GM23338 (cell line): ENCODE data around the gene ZSCAN5A. TPM values are rescaled to one million over a fixed set of nuclear protein-coding genes. Genes with fewer than 3 reads are reported as not detected.
A peak's percentile ranks its signal among the peaks of the same experiment; 100 is the strongest.

Experiments used
- ATAC-seq: fragments of 200-7000 bp; cut with Tn5 transposase; 3 replicates; pipeline ENCODE4 v1.9.1; 2020
- DNase-seq: peaks from one replicate; pipeline ENCODE4 v3.0.0-alpha.2; 2015; ENCODE audit warnings: low spot score
- H2AFZ ChIP-seq: fragments of 200-600 bp; sonication (generic); 2 replicates; pipeline ENCODE4 v1.8.0; 2016; ENCODE audit warnings: antibody characterized with exemption, mild to moderate bottlenecking, moderate library complexity
- H3F3A ChIP-seq: fragments of 200-600 bp; sonication (generic); replicated peaks from 2 replicates; pipeline ENCODE4 v1.8.0; 2017; ENCODE audit warnings: antibody characterized with exemption, mixed run types, low read depth
- H3K27ac ChIP-seq: fragments of 200-600 bp; sonication (generic); 2 replicates; pipeline ENCODE4 v1.6.1; 2016; ENCODE audit warnings: low read depth
- H3K27me3 ChIP-seq: fragments of 200-600 bp; sonication (generic); 2 replicates; pipeline ENCODE4 v1.8.0; 2016; ENCODE audit warnings: mild to moderate bottlenecking, mixed run types, moderate library complexity; ENCODE audit not compliant: insufficient read depth
- H3K36me3 ChIP-seq: fragments of 200-600 bp; sonication (generic); 2 replicates; pipeline ENCODE4 v1.8.0; 2016; ENCODE audit warnings: mild to moderate bottlenecking; ENCODE audit not compliant: insufficient read depth
- H3K4me1 ChIP-seq: fragments of 200-600 bp; sonication (generic); 2 replicates; pipeline ENCODE4 v1.8.0; 2016; ENCODE audit warnings: mild to moderate bottlenecking, moderate library complexity; ENCODE audit not compliant: insufficient read depth
- H3K4me2 ChIP-seq: fragments of 200-600 bp; sonication (generic); 2 replicates; pipeline ENCODE4 v1.7.1; 2017; ENCODE audit warnings: mixed run types
- H3K4me3 ChIP-seq: fragments of 200-600 bp; sonication (generic); 2 replicates; pipeline ENCODE4 v1.6.1; 2016; ENCODE audit warnings: mixed run types
- H3K79me2 ChIP-seq: fragments of 200-600 bp; sonication (generic); replicated peaks from 2 replicates; pipeline ENCODE4 v1.8.0; 2017; ENCODE audit warnings: mild to moderate bottlenecking; ENCODE audit not compliant: insufficient read depth
- H3K9me2 ChIP-seq: fragments of 200-600 bp; sonication (generic); 2 replicates; pipeline ENCODE4 v1.8.0; 2017; ENCODE audit not compliant: insufficient read depth
- H4K20me1 ChIP-seq: fragments of 200-600 bp; sonication (generic); replicated peaks from 2 replicates; pipeline ENCODE4 v1.8.0; 2017; ENCODE audit warnings: mild to moderate bottlenecking; ENCODE audit not compliant: insufficient read depth
- H3K27ac Mint-ChIP-seq: 2 replicates; pipeline ENCODE4 v1.8.0; 2020; ENCODE audit warnings: inconsistent platforms, mild to moderate bottlenecking, moderate library complexity, mixed read lengths
- H3K27me3 Mint-ChIP-seq: 3 replicates; pipeline ENCODE4 v1.8.0; 2022; ENCODE audit warnings: low read depth, mild to moderate bottlenecking, moderate library complexity, mixed read lengths, inconsistent platforms; ENCODE audit not compliant: insufficient read depth, poor library complexity
- H3K36me3 Mint-ChIP-seq: 3 replicates; pipeline ENCODE4 v1.8.0; 2021; ENCODE audit warnings: low read depth, mild to moderate bottlenecking, inconsistent platforms, moderate library complexity, mixed read lengths
- H3K4me1 Mint-ChIP-seq: 3 replicates; pipeline ENCODE4 v1.8.0; 2020; ENCODE audit warnings: mild to moderate bottlenecking, inconsistent platforms, mixed read lengths
- H3K4me3 Mint-ChIP-seq: 3 replicates; pipeline ENCODE4 v1.8.0; 2021; ENCODE audit warnings: moderate library complexity, mild to moderate bottlenecking, inconsistent platforms, mixed read lengths
- H3K9me3 Mint-ChIP-seq: 3 replicates; pipeline ENCODE4 v1.8.0; 2020; ENCODE audit warnings: moderate library complexity, mild to moderate bottlenecking, inconsistent platforms, mixed read lengths
- CREB1 ChIP-seq: fragments of 250-450 bp; sonication (Bioruptor Pico); IDR thresholded peaks from 2 replicates; pipeline ENCODE4 v1.5.0; 2020; ENCODE audit warnings: low read depth, mild to moderate bottlenecking, moderate library complexity
- EZH2phosphoT487 ChIP-seq: fragments of 200-600 bp; sonication (generic); IDR thresholded peaks from one replicate; pipeline ENCODE4 v1.8.1; 2018; ENCODE audit warnings: antibody characterized with exemption; ENCODE audit not compliant: unreplicated experiment
- ZNF114 ChIP-seq: fragments of 250-450 bp; sonication (Bioruptor Pico); IDR thresholded peaks from 2 replicates; pipeline ENCODE4 v1.5.0; 2020; ENCODE audit warnings: mild to moderate bottlenecking, moderate library complexity
- ZNF462 ChIP-seq: fragments of 250-450 bp; sonication (Bioruptor Pico); IDR thresholded peaks from 2 replicates; pipeline ENCODE4 v1.5.0; 2020; ENCODE audit warnings: mild to moderate bottlenecking, moderate library complexity
- polyA plus RNA-seq: library from polyadenylated mRNA; unstranded; fragments of >200 nt; fragmentation: Nextera tagmentation; extraction: Ambion mirVana; gene quantifications from 2 replicates; pipeline ENCODE4 v1.2.1, GENCODE V29; 2016
- total RNA-seq: library from RNA; depleted of rRNA; stranded (reverse); fragments of >200 nt; shearing (Covaris generic); gene quantifications from 2 replicates; pipeline ENCODE4 v1.2.3, GENCODE V29; 2014
- TF ChIP-seq, protein P1 (sequence below), 2 experiments: fragments of 200-600 bp in 1 of 2; sonication (generic) in 1 of 2; conservative IDR thresholded peaks; 2 replicates each; pipeline versions ENCODE4 v1.5.1 to v1.6.1; 2016 to 2017; ENCODE audit warnings: antibody characterized with exemption in 2 of 2, low read depth in 2 of 2, mild to moderate bottlenecking in 2 of 2, moderate library complexity in 1 of 2

Gene ZSCAN5A
- total and polyA plus RNA-seq, 2 experiments from 2014 or later, result 10.2 to 12.5 TPM

DNA sequence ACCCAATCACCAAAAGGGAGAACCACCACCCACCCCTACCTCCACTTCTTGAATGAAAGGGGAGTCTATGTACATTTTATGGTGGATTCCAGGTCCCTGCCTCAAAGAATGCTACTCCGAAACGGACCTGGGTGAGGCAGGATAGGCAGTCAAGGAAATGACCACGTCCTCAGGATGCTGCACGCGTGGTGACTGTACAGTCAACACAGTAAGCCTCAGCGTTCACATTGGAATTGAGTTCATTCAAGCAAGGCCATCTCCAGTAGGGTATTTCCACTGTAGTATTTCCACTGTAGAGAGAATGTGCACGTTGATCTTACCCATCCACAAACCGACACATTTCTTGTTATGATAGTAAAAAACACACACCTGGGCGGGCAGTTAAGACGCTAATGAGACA lies 95.7 kb downstream of the ZSCAN5A start (continued):
- no peak for TF ChIP-seq EZH2phosphoT487
- TF ChIP-seq, protein P1, sequence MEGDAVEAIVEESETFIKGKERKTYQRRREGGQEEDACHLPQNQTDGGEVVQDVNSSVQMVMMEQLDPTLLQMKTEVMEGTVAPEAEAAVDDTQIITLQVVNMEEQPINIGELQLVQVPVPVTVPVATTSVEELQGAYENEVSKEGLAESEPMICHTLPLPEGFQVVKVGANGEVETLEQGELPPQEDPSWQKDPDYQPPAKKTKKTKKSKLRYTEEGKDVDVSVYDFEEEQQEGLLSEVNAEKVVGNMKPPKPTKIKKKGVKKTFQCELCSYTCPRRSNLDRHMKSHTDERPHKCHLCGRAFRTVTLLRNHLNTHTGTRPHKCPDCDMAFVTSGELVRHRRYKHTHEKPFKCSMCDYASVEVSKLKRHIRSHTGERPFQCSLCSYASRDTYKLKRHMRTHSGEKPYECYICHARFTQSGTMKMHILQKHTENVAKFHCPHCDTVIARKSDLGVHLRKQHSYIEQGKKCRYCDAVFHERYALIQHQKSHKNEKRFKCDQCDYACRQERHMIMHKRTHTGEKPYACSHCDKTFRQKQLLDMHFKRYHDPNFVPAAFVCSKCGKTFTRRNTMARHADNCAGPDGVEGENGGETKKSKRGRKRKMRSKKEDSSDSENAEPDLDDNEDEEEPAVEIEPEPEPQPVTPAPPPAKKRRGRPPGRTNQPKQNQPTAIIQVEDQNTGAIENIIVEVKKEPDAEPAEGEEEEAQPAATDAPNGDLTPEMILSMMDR (conservative IDR thresholded peaks at IDR 0.05; ENCODE audit: low read depth in 2 of 2), result no peak
- no peak for TF ChIP-seq CREB1 (CRISPR knock-in tag)

DNA sequence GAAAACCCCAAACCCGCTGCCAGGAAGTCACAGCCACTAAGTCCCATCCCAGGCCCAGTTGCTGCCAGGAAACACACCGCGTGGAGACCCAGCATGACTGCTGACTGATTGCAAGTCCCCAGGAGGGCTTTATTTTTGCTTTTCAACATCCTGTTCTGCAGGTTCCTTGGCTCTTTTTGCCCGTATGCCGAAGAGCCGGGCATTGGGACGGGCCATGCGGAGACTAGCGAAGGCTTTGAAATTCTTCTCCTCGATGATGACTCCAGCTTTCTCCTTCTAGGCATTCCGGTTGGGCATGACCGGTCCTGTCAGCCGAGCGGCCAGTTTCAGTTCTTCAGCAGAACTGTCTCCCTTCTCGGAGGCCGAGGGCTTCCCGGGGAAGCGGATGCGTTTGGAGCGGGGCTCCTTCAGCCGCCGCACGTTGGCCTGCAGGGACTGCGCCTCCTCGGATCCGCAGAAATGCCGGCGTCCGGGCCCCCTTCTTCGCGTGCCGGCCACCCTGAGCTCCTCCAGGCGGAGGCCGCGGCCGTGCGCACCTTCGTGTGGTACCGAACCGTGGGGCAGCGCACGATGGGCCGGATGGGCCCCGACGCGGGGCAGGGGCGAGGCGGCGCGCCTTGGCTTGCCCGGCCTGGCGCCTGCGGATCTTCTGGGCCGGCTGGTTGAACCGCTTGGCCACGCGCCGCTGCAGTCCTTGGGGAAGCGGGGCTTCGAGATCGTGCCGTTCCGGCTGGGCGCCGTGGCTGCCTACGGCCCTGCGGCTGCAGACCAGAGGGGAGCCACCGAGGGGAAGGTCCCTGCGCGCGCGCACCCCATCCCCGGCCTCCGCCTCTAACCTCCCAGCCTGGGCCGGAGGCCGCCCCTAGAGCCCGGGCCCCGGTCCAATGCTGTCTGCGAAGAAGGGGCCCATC lies 97.3 kb downstream of the ZSCAN5A start:
- DNase-seq (peak; percentile 77), ATAC-seq (peak; percentile 87)
- Mint-ChIP-seq H3K27ac (peak overlapping the region; percentile 89), H3K9me3 (no peaks in the 10 kb centered on the region), H3K4me1 (peaks cover 12% of the 10 kb centered on the region), H3K4me3 (peak overlapping the region; percentile 72), H3K36me3 (no peaks in the 10 kb centered on the region), H3K27me3 (peaks cover 8% of the 10 kb centered on the region)
- no peaks in the 10 kb centered on the region for H3K79me2 ChIP-seq
- H3K9me2 ChIP-seq, result no peaks in the 10 kb centered on the region
- H2AFZ ChIP-seq, result peak overlapping the region; percentile 96
- H3K4me1 ChIP-seq, result peaks cover 9% of the 10 kb centered on the region
- peak overlapping the region; percentile 74 for H3K27ac ChIP-seq
- H3K36me3 ChIP-seq, result no peaks in the 10 kb centered on the region
- peaks cover 5% of the 10 kb centered on the region for H3K27me3 ChIP-seq
- H4K20me1 ChIP-seq, result no peaks in the 10 kb centered on the region
- TF ChIP-seq ZNF462 (CRISPR knock-in tag), result 0 out of 2 replicates have a peak, but pooled peaks have one; percentile 26
- no peak for TF ChIP-seq ZNF114 (CRISPR knock-in tag)
- peak overlapping the region; percentile 59 for H3K4me3 ChIP-seq
- H3K4me2 ChIP-seq, result peak overlapping the region; percentile 84
- H3F3A ChIP-seq, result 0 out of 2 replicates have a peak, but pooled peaks cover 4% of the 10 kb centered on the region
